ENCODE data around the gene UBE2O. TPM values are rescaled to one million over a fixed set of nuclear protein-coding genes. Genes with fewer than 3 reads are reported as not detected.
A peak's percentile ranks its signal among the peaks of the same experiment; 100 is the strongest.

UBE2O gene
- total RNA-seq, 4 donors from 2014 or later = 20.5 to 75.1 (median 31.6) TPM

- peak; percentile 47 to 73 (median 52) for DNase-seq
- Histone ChIP-seq H3K27me3 (no peaks in the 10 kb centered on the region), H3K27ac (peak overlapping the region in 1 of 4 donors; percentile 7), H3K9me3 (no peaks in the 10 kb centered on the region), H3K4me3 (no peak overlapping the region), H3K4me1 (peaks cover 0 to 12% (median 5%) of the 10 kb centered on the region in 4 donors), H3K36me3 (peaks cover 0 to 33% (median 0%) of the 10 kb centered on the region in 3 donors)
- no peak for TF ChIP-seq POLR2A (IDR thresholded peaks at IDR 0.05)
- no peak for TF ChIP-seq CTCF (IDR thresholded peaks at IDR 0.05)
Measured at GRCh38 chr17:76405967-76406647, 46.8 kb downstream of the UBE2O start.

- no peak for TF ChIP-seq POLR2A (IDR thresholded peaks at IDR 0.05)
- TF ChIP-seq CTCF (IDR thresholded peaks at IDR 0.05) = no peak
- Histone ChIP-seq H3K9me3 (no peaks in the 10 kb centered on the region), H3K36me3 (peaks cover 0 to 39% (median 0%) of the 10 kb centered on the region in 3 donors), H3K27me3 (no peaks in the 10 kb centered on the region), H3K27ac (no peak overlapping the region), H3K4me1 (peaks cover 0 to 12% (median 5%) of the 10 kb centered on the region in 4 donors), H3K4me3 (no peak overlapping the region)
- peak in 1 of 3 donors; percentile 45 for DNase-seq
Measured at GRCh38 chr17:76405607-76405966, 47.4 kb downstream of the UBE2O start.

GRCh38 chr17:76404976-76405563 lies 47.9 kb downstream of the UBE2O start:
- H3K27me3 ChIP-seq = no peaks in the 10 kb centered on the region
- no peak overlapping the region for H3K27ac ChIP-seq
- H3K4me3 ChIP-seq = no peak overlapping the region
- DNase-seq = peak in 1 of 3 donors; percentile 33
- no peaks in the 10 kb centered on the region for H3K9me3 ChIP-seq
- H3K4me1 ChIP-seq = peaks cover 0 to 12% (median 5%) of the 10 kb centered on the region in 4 donors
- peaks cover 0 to 44% (median 0%) of the 10 kb centered on the region in 3 donors for H3K36me3 ChIP-seq
- TF ChIP-seq CTCF (IDR thresholded peaks at IDR 0.05) (no peak), POLR2A (IDR thresholded peaks at IDR 0.05) (no peak)

- peaks cover 0 to 52% (median 0%) of the 10 kb centered on the region in 3 donors for H3K36me3 ChIP-seq
- no peak overlapping the region for H3K27ac ChIP-seq
- TF ChIP-seq POLR2A (IDR thresholded peaks at IDR 0.05) = no peak
- TF ChIP-seq CTCF (IDR thresholded peaks at IDR 0.05) = no peak
- no peaks in the 10 kb centered on the region for H3K27me3 ChIP-seq
- peaks cover 0 to 12% (median 5%) of the 10 kb centered on the region in 4 donors for H3K4me1 ChIP-seq
- H3K4me3 ChIP-seq = no peak overlapping the region
- no peaks in the 10 kb centered on the region for H3K9me3 ChIP-seq
- no peak for DNase-seq
Measured at GRCh38 chr17:76404256-76404655, 48.7 kb downstream of the UBE2O start.

- Histone ChIP-seq H3K27me3 (no peaks in the 10 kb centered on the region), H3K9me3 (no peaks in the 10 kb centered on the region), H3K4me3 (no peak overlapping the region), H3K27ac (no peak overlapping the region), H3K4me1 (peaks cover 0 to 12% (median 5%) of the 10 kb centered on the region in 4 donors), H3K36me3 (peaks cover 0 to 65% (median 0%) of the 10 kb centered on the region in 3 donors)
- no peak for DNase-seq
- TF ChIP-seq POLR2A (IDR thresholded peaks at IDR 0.05) = no peak
- TF ChIP-seq CTCF (IDR thresholded peaks at IDR 0.05) = no peak
Measured at GRCh38 chr17:76402711-76403110, 50.2 kb downstream of the UBE2O start.

All from Peyer's patch (tissue), 4 donors.